NCI-H146 (cell line): ENCODE results near the gene EPOP.
"Not testable (repeated sequence)": the region's sequence is repeated elsewhere in the genome, so short reads cannot be mapped to it uniquely, and the experiment has no call there.

ENCODE experiments used
- DNase-seq: peaks from one replicate; lab custom pipeline; 2025; lab: John Stamatoyannopoulos, UW

EPOP gene

DNA sequence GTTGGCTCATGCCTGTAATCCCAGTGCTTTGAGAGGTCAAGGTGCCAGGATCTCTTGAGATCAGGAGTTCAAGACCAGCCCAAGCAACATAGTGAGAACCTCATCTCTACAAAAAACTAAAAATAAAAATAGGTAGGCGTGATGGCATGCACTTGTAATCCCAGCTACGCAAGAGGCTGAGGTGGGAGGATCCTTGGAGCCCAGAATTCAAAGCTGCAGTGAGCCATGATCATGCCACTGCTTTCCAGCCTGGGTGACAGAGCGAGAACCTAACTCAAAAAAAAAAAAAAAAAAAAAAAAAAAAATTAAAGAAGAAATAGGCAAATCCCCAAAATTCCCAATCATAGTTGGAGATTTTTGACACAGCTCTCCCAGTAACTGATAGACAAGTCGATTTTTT, 36.8 kb downstream of the EPOP start:
- DNase-seq, result no peak

DNA sequence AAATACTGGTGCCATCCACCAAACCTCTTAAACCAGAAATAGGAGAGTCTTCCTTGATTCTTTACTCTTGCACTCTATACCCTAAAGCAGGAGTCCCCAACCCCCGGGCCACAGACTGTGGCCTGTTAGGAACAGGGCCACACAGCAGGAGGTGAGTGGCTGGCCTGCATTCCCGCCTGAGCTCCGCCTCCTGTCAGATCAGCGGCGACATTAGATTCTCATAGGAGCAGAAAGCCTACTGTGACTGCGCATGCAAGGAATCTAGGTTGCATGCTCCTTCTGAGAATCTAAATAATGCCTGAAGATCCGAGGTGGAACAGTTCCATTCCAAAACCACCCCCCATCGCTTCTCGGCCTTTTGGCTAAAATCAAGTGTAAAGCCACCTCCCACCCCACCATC, 38.7 kb downstream of the EPOP start:
- no peak for DNase-seq

DNA sequence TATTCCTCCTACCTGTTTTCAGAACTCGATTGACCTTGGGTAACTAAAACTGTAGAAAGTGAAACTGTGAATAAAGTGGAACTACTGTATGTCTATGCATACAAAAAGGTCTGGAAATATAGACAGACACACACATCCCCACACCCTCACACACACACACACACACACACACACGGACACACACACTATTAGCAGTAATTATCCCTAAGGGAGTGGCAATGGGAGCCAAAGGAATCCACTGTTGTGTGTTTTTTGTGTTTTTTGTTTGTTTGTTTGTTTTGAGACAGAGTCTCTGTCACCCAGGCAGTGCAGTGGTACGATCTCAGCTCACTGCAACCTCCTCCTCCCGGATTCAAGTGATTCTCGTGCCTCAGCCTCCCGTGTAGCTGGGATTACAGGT, 42.4 kb downstream of the EPOP start:
- DNase-seq, result no peak

DNA sequence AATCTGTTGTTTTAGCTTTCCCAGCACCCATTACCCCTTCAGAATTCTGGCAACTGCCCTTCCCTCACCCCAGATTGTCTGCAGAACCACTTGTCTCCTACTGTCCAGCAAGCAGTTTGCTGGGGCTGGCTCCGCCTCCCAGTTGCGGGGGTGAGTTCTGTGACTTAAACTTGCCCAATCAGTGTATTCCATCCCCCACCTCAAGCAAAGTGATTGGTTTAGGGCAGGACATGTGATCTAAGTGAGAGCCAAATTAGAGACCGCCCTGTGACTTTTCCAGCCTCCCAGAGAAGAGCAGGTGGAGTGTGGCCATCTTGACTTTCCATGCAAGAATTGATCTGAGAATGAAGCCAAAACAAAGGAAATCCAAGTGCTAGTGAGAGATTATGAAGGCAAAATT, 46.3 kb downstream of the EPOP start:
- DNase-seq, result peak; percentile 78

DNA sequence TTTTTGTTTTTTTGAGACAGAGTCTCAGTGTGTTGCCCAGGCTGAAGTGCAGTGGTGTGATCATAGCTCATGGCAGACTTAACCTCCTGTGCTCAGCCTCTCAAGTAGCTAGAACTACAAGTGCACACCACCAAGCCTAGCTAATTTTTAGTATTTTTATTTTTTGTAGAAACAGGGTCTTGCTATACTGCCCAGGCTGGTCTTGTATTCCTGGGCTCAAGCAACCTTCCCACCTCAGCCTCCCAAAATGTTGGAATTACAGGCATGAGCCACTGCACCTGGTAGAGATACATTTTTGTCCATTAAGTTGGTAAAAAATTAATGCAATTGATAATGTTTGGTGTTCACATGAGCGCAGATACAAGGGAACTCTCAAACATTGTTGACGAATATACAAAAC, 46.8 kb downstream of the EPOP start:
- no peak for DNase-seq

DNA sequence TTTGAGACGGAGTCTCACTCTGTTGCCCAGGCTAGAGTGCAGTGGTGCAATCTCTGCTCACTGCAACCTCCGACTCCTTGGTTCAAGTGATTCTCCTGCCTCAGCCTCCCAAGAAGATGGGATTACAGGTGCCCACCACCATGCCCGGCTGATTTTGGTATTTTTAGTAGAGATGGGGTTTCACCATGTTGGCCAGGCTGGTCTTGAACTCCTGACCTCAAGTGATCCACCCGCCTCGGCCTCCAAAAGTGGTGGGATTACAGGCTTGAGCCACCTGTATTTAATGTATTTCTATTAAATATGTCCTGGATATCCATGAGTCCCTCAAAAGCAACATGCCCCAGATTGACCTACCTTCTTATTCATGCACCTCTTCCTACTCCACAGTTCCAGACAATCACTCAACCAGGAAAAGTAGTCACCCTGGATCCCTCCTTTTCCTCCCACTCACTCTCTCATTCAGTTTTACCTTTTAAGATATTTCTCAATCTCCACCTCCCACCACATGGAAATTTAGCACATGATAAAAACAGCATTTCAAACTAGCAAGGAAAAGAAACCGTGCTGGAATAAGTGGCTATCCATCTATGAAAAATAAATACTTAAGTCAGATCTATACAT, 48.0 kb downstream of the EPOP start:
- DNase-seq, result not testable (repeated sequence)

DNA sequence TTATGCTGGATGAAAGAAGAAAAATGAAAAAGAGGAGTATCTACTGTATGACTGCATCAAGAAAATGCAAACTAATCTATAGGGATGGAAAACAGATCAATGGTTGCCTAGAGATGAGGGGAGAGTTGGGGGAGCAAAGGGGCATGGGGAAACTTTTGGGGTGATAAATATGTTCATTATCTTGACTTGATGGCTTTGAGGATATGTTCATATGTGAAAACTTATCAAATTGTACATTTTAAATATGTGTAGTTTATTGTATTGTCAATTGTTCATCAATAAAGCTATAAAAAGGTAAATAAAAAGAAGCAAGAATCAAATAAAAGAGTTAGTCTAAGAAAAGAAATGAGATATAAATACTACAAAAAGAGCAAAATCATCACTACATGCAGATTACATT, 49.3 kb downstream of the EPOP start:
- no peak for DNase-seq

DNA sequence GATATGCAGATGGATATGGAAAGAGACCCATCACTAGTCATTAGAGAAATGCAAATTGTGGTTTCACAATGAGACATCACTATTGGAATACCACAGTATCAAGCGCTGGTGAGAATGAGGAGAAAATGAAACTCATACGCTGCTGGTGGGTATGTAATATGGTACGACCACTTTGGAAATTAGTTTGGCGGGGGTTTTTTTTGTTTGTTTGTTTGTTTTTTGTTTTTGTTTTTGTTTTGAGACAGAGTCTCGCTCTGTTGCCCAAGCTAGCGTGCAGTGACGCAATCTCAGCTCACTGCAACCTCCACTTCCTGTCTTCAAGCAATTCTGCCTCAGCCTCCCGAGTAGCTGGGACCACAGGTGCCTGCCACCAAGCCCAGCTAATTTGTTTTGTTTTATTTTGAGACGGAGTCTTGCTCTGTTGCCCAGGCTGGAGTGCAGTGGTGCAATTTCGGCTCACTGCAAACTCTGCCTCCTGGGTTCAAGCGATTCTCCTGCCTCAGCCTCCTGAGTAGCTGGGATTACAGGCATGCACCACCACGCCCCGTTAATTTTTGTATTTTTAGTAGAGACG, 49.9 kb downstream of the EPOP start:
- DNase-seq, result not testable (repeated sequence)
